OCI-LY1 (cell line): Measurements from ENCODE around the gene PCSK6.

ENCODE experiments used
- CTCF ChIP-seq: fragments of 200-600 bp; sonication (generic), shearing (Covaris generic); IDR thresholded peaks from 2 replicates; pipeline ENCODE4 v1.5.1; 2017; ENCODE audit warnings: mild to moderate bottlenecking, antibody characterized with exemption, low read length, moderate library complexity, mixed read lengths
- EZH2 ChIP-seq: fragments of 200-600 bp; sonication (generic), shearing (Covaris generic); IDR thresholded peaks from 2 replicates; pipeline ENCODE4 v1.8.0; 2017; ENCODE audit warnings: borderline replicate concordance, mixed run types, mild to moderate bottlenecking, antibody characterized with exemption, low read length, moderate library complexity, mixed read lengths

DNA sequence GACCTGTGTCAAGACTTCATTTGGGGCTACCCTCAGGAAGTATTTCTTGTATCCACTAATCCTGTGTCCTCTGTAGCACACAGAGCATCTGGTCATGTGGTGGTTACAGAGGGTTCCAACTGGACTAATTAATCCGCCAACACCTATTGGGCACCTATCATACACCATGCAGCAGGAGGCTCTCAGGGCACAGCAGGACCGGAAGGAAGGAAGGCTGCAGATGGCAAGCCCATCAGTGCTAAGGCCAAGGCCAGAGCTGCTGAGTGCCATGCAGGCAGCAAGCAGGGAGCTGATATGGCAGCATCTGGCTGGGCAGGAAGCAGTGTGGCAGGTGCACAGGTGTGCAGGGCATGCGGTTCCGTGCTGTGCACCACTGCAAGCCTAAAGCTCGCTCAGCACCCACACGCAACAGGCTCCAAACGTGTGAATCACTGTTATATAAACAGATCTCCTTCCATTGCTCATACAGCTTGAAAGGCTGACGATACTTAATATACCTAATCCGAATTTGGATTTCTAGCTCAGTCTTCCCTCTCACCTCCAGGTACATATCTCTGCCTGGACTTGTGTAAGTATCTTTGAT lies 130.1 kb downstream of the PCSK6 start:
- no peak for TF ChIP-seq CTCF
- no peak for TF ChIP-seq EZH2
